GM08714 (cell line): ENCODE results near the gene ACP3.

Experiments
- H3K4me3 ChIP-seq: fragments of 200-500 bp; sonication (Bioruptor generic); 2 replicates; pipeline ENCODE4 v1.5.1; 2014; ENCODE audit warnings: mild to moderate bottlenecking, low read length, inconsistent platforms
- ZNF274 ChIP-seq: IDR thresholded peaks from 2 replicates; pipeline ENCODE4 v1.6.1; 2012; ENCODE audit warnings: mild to moderate bottlenecking, low read depth, low read length

The ACP3 gene

DNA sequence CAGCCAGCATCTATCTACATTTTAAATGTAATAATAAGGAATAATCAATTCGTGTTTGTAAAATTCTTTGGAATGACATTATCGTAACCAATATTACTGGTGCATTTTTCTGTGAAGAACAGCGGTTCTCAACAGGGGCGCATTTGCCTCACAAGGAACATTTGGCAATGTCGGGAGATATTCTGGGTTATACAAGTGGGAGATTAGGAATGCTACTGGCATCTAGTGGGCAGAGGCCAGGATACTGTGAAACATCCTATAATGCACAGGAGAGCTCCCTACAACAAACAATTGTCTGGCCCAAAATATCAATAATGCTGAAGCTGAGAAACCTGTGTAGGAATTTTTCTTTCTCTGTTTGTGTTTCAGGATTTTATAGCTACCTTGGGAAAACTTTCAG lies 25.0 kb downstream of the ACP3 start:
- TF ChIP-seq ZNF274, result no peak
- no peak overlapping the region for H3K4me3 ChIP-seq

- no peak overlapping the region for H3K4me3 ChIP-seq
- no peak for TF ChIP-seq ZNF274
Observed at GRCh38 chr3:132342610-132343009, 25.4 kb downstream of the ACP3 start.

- no peak for TF ChIP-seq ZNF274
- no peak overlapping the region for H3K4me3 ChIP-seq
Observed at GRCh38 chr3:132343018-132343612, 25.9 kb downstream of the ACP3 start.

- no peak overlapping the region for H3K4me3 ChIP-seq
- TF ChIP-seq ZNF274, result no peak
Observed at GRCh38 chr3:132344666-132345280, 27.6 kb downstream of the ACP3 start.

DNA sequence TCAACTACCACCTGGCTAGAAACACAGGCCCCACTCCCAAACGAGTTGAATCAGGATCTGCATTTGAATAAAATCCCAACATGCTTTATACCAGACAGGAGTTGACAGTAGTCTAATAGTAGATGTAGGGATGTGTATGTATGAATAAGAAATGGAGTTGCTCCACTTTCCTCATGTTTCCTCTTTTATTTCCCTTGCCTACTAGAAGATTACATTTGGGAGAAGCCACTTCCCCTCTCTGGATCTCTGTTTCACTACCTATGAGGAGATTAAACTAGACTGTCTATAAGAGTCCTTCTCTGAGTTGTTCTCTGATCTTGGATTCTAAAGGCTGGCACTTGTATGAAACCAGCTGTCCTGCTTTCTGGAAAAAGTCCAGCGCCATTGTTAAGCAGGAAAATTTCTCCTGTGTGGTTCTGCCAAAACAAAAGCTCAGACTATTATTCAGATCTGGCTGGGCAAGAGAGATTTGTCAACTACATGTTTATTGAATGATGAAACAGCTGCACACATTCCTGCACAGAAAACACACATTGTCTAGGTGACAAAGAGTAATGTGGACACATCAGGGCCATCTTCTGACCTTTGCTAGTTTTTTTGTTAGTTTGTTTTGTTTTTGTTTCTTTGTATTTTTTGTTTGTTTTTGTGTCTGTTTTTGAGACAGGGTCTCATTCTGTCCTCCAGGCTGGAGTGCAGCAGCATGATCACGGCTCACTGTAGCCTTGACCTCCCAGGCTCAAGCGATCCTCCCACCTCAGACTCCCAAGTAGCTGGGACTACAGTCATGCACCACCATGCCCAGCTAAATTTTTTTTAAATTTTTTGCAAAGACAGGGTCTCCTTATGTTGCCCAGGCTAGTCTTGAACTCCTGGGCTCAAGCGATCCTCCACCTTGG lies 29.9 kb downstream of the ACP3 start:
- TF ChIP-seq ZNF274, result no peak
- no peak overlapping the region for H3K4me3 ChIP-seq

DNA sequence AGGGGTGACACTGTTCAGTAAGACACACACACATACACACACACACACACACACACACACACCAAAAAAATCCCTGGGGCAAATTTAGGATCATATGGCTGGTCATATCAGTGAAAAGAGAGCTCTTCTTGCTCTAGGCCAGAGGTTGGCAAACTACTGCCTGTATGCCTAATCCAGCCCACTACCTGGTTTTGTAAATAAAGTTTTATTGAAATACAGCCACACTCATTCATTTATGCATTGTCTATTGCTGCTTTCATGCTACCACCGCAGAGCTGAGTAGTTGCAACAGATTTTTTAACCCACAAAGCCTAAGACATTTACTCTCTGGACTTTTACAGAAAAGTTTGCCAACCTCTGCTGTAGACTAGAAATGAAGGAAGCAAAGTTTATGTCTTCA lies 30.6 kb downstream of the ACP3 start:
- no peak for TF ChIP-seq ZNF274
- no peak overlapping the region for H3K4me3 ChIP-seq

DNA sequence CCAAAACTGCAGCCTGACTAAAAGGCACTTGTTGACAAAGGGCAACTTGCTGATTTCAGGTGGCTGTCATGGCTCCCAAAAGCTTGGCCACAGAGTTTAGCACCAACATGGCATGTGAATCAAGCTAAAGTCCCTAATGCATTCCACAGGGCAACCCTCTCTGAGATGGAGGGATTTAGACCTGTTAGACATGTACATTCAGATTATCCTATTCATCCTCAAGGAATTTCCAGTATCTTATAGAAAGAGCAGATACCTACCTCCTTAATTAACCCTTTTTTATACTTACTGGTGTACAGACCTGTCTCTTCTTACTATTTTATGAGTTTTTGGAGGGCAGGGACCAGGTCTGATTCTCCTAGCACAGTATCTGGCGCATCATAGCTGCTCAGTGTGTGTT lies 31.3 kb downstream of the ACP3 start:
- H3K4me3 ChIP-seq, result no peak overlapping the region
- TF ChIP-seq ZNF274, result no peak

GRCh38 chr3:132350814-132351213 lies 33.6 kb downstream of the ACP3 start:
- H3K4me3 ChIP-seq, result no peak overlapping the region
- TF ChIP-seq ZNF274, result no peak

GRCh38 chr3:132351222-132351806 lies 34.1 kb downstream of the ACP3 start:
- no peak for TF ChIP-seq ZNF274
- H3K4me3 ChIP-seq, result no peak overlapping the region

DNA sequence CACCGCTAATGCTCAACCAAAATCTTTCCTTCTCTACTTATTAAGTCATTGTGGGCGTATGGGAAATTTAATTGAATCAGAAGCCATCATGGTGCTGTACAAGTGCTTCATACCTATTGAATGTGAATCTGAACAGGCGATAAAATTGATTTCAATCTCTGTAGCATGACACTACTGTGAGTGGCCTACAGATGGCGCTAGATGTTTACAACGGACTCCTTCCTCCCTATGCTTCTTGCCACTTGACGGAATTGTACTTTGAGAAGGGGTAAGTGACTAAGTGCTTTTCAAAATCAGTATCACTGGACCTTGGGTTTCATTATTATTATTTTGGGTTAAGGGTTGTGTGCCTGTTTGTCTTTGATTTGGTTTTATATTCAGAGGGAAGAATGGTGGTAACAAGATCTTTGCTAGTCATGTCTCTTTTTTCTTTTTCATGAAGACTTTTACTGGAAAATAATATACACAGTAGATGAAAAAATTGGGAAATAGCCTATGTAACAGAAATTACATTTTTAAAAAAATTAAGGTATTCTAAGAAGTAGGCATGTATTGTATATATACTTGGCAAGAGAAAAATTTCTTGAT lies 35.4 kb downstream of the ACP3 start:
- H3K4me3 ChIP-seq, result no peak overlapping the region
- TF ChIP-seq ZNF274, result no peak

- TF ChIP-seq ZNF274, result no peak
- H3K4me3 ChIP-seq, result no peak overlapping the region
Observed at GRCh38 chr3:132354916-132355702, 37.9 kb downstream of the ACP3 start.

- no peak overlapping the region for H3K4me3 ChIP-seq
- TF ChIP-seq ZNF274, result no peak
Observed at GRCh38 chr3:132356568-132356967, 39.4 kb downstream of the ACP3 start.

DNA sequence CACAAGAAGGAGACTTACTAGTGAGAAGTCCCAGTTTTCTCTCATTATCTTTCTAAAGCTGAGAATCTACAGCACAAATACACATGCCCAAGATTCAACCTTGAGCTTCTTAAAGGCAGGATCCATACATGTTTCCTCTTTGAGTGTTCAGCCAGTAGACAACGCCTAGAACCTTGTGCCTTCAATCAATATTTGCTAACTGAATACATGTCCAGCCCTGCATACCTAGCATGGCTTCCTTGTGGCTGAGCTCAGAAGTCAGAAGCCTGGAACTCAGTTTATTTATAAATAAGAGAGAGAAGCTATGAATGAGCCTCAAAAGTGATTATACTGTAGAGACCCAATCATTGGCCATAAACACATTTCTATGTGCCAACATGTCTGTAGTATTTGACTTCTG lies 43.5 kb downstream of the ACP3 start:
- no peak overlapping the region for H3K4me3 ChIP-seq
- no peak for TF ChIP-seq ZNF274
